K562 (cell line): ENCODE measurements around the gene LRMDA. TPM values are rescaled to one million over a fixed set of nuclear protein-coding genes. Genes with fewer than 3 reads are reported as not detected.

Source experiments
- ATAC-seq: fragments of 200-7000 bp; cut with Tn5 transposase; 3 replicates; pipeline ENCODE4 v1.9.1; 2020; ENCODE audit warnings: moderate library complexity
- BruUV-seq: library from RNA; stranded (reverse); fragments of 400-500 nt; replicated peaks from 2 replicates; lab custom pipeline; 2021; lab: Mats Ljungman, UMichigan
- CTCF ChIA-PET: fragments of 300-600 bp; formaldehyde crosslinking; extraction: SDS; loops from one replicate; lab custom pipeline; 2021; ENCODE audit warnings: low intra/inter-chr PET ratio; lab: Yijun Ruan, JAX
- POLR2A ChIA-PET: fragments of 300-600, 350-650 bp; sonication (Branson Sonifier 250); formaldehyde crosslinking; extraction: SDS; loops from one replicate; lab custom pipeline; 2021; ENCODE audit warnings: antibody characterized with exemption, inconsistent platforms; lab: Yijun Ruan, JAX
- DNase-seq, 4 experiments: peaks; one replicate each; pipeline versions ENCODE4 v3.0.0 to v3.0.0-alpha.2; 2011 to 2018; ENCODE audit warnings: low spot score in 3 of 4, mixed read lengths in 3 of 4; ENCODE audit errors: extremely low read depth in 1 of 4
- FAIRE-seq: peaks from 2 replicates; lab custom pipeline; 2011; peaks lifted over from hg19 to GRCh38; lab: Jason Lieb, UNC
- H2AFZ ChIP-seq: 2 replicates; pipeline ENCODE4 v1.6.0; 2011; ENCODE audit warnings: low read depth, low read length, control low read depth, inconsistent platforms
- H3K27ac ChIP-seq: fragments of 200-600 bp; 3 replicates; pipeline ENCODE4 v1.8.0; 2011; ENCODE audit warnings: low read depth, mild to moderate bottlenecking, control low read depth, inconsistent platforms, low read length, moderate library complexity, mixed read lengths; ENCODE audit errors: extremely low read depth
- H3K27me3 ChIP-seq, 2 experiments: fragments of 300-600 bp in 1 of 2; 2 replicates in 1 of 2; 3 replicates in 1 of 2; pipeline versions ENCODE4 v1.6.0 to v1.8.0; 2011; ENCODE audit warnings: inconsistent platforms in 2 of 2, low read length in 2 of 2, mild to moderate bottlenecking in 1 of 2, mixed read lengths in 1 of 2, moderate library complexity in 1 of 2; ENCODE audit not compliant: control insufficient read depth in 2 of 2, insufficient read depth in 2 of 2
- H3K36me3 ChIP-seq: fragments of 300-600 bp; 3 replicates; pipeline ENCODE4 v1.8.0; 2011; ENCODE audit warnings: mild to moderate bottlenecking, low read length, inconsistent platforms; ENCODE audit not compliant: control insufficient read depth, insufficient read depth
- H3K4me1 ChIP-seq, 2 experiments: fragments of 200-600 bp in 1 of 2; replicated peaks in 1 of 2; 2 replicates in 1 of 2; 3 replicates in 1 of 2; pipeline versions ENCODE4 v1.5.1 to v1.8.0; 2011; ENCODE audit warnings: inconsistent platforms in 2 of 2, low read length in 2 of 2, mild to moderate bottlenecking in 1 of 2, mixed read lengths in 1 of 2, moderate library complexity in 1 of 2; ENCODE audit not compliant: control insufficient read depth in 2 of 2, insufficient read depth in 2 of 2
- H3K4me2 ChIP-seq: 2 replicates; pipeline ENCODE4 v1.6.1; 2011; ENCODE audit warnings: low read length, control low read depth, inconsistent platforms, mixed read lengths; ENCODE audit not compliant: insufficient read depth
- H3K4me3 ChIP-seq: fragments of 200-600 bp; sonication (generic), shearing (Covaris generic); 2 replicates; pipeline ENCODE4 v1.5.1; 2016; ENCODE audit warnings: control low read depth, inconsistent platforms
- H3K79me2 ChIP-seq: fragments of 200-600 bp; 3 replicates; pipeline ENCODE4 v1.8.0; 2011; ENCODE audit warnings: low read length, inconsistent platforms; ENCODE audit not compliant: control insufficient read depth, insufficient read depth
- H3K9ac ChIP-seq, 2 experiments: 2 replicates each; pipeline versions ENCODE4 v1.6.0 to v1.6.1; 2011; ENCODE audit warnings: low read depth in 2 of 2, low read length in 2 of 2, control low read depth in 1 of 2, inconsistent platforms in 1 of 2, mild to moderate bottlenecking in 1 of 2, mixed read lengths in 1 of 2; ENCODE audit not compliant: insufficient read depth in 1 of 2
- H3K9me1 ChIP-seq: one replicate; pipeline ENCODE4 v1.6.0; 2011; ENCODE audit warnings: inconsistent platforms, mild to moderate bottlenecking, low read length, moderate library complexity; ENCODE audit not compliant: control insufficient read depth, insufficient read depth
- H3K9me3 ChIP-seq: replicated peaks from 2 replicates; pipeline ENCODE4 v1.5.1; 2011; ENCODE audit warnings: low read depth, low read length, inconsistent platforms; ENCODE audit not compliant: control insufficient read depth, insufficient read depth
- H4K20me1 ChIP-seq: replicated peaks from 2 replicates; pipeline ENCODE4 v1.6.1; 2011; ENCODE audit warnings: low read length, inconsistent platforms, mixed read lengths; ENCODE audit not compliant: control insufficient read depth, insufficient read depth
- ETV1 ChIP-seq: fragments of 450-650 bp; conservative IDR thresholded peaks from 2 replicates; pipeline ENCODE4 v1.6.1; 2016; ENCODE audit warnings: missing genetic modification characterization, control low read depth, low read depth, missing compliant biosample characterization
- FUS ChIP-seq: fragments of 200-400 bp; formaldehyde crosslinking; optimal IDR thresholded peaks from 2 replicates; pipeline ENCODE3; 2017; ENCODE audit warnings: low read depth, low read length
- POU5F1 ChIP-seq: fragments of 150-350 bp; IDR thresholded peaks from 2 replicates; pipeline ENCODE4 v1.6.1; 2014; ENCODE audit warnings: borderline replicate concordance, low read length, low read depth, mild to moderate bottlenecking; ENCODE audit not compliant: partially characterized antibody
- TAF9B ChIP-seq: fragments of 450-650 bp; IDR thresholded peaks from 2 replicates; pipeline ENCODE4 v1.6.1; 2018; ENCODE audit warnings: mild to moderate bottlenecking; ENCODE audit not compliant: partially characterized antibody
- TARDBP ChIP-seq: fragments of 450-650 bp; IDR thresholded peaks from 2 replicates; pipeline ENCODE4 v1.6.1; 2016
- ZNF3 ChIP-seq: fragments of 250-450 bp; sonication (Bioruptor Pico); IDR thresholded peaks from 2 replicates; pipeline ENCODE4 v1.5.0; 2021; ENCODE audit warnings: mild to moderate bottlenecking, moderate library complexity
- ZNF830 ChIP-seq: fragments of 250-450 bp; sonication (Bioruptor Pico); IDR thresholded peaks from 2 replicates; pipeline ENCODE4 v1.5.0; 2021; ENCODE audit warnings: mild to moderate bottlenecking
- ZSCAN29 ChIP-seq: fragments of 450-650 bp; IDR thresholded peaks from 2 replicates; pipeline ENCODE4 v1.6.1; 2017
- WGBS: fragments of 100-300 bp; shearing (Covaris generic); methylation state at CpG from one replicate; pipeline ENCODE4 v1.1.6; 2016; ENCODE audit warnings: low coverage, mixed read lengths; ENCODE audit not compliant: insufficient coverage; ENCODE audit errors: missing lambda C conversion rate; 5-methylcytosine and 5-hydroxymethylcytosine counted together
- in situ Hi-C: fragments of 300-500 bp; cut with MboI; formaldehyde crosslinking; loops from 4 replicates; pipeline ENCODE4 v1.15.0; 2018; ENCODE audit warnings: inconsistent platforms, mixed read lengths
- intact Hi-C: fragments of 100-400 bp; cut with micrococcal nuclease; formaldehyde crosslinking; loops from 2 replicates; pipeline ENCODE4 v1.14.2; 2022
- polyA plus RNA-seq, 8 experiments: library from polyadenylated mRNA; depleted of rRNA in 4 of 8; stranded (reverse) in 5 of 8; unstranded in 3 of 8; fragments of >200 nt; fragmentation: Nextera tagmentation in 2 of 8; fragmentation: Illumina TruSeq in 1 of 8; extraction: Ambion mirVana in 2 of 8; extraction: Trizol in 1 of 8; gene quantifications; 2 replicates each; pipeline versions ENCODE4 v1.2.1 to v1.2.3, GENCODE V29; 2011 to 2014; ENCODE audit warnings: inconsistent platforms in 1 of 8, missing spikeins in 1 of 8
- total RNA-seq, 7 experiments: library from RNA; depleted of rRNA in 6 of 7; stranded (reverse); fragments of >200 nt in 6 of 7; fragmentation: Illumina TruSeq in 2 of 7; extraction: Trizol in 2 of 7; gene quantifications; 2 replicates each; pipeline versions ENCODE4 v1.2.1 to v1.2.3, GENCODE V29; 2011 to 2021; ENCODE audit warnings: low replicate concordance in 1 of 7
- TF ChIP-seq, protein P1 (sequence below): fragments of 450-650 bp; IDR thresholded peaks from 2 replicates; pipeline ENCODE4 v1.7.0; 2016; ENCODE audit warnings: borderline replicate concordance
- TF ChIP-seq, protein P2 (sequence below): fragments of 250-450 bp; sonication (Bioruptor Pico); IDR thresholded peaks from 2 replicates; pipeline ENCODE4 v1.8.0; 2022; ENCODE audit warnings: inconsistent platforms
- TF ChIP-seq, protein P3 (sequence below): fragments of 450-650 bp; IDR thresholded peaks from 2 replicates; pipeline ENCODE4 v1.6.1; 2017; ENCODE audit warnings: antibody characterized with exemption
- TF ChIP-seq, protein P4 (sequence below): sonication (generic); formaldehyde crosslinking; IDR thresholded peaks from 2 replicates; pipeline ENCODE4 v1.8.0; 2022; ENCODE audit warnings: mild to moderate bottlenecking, missing genetic modification reagents
- TF ChIP-seq, protein P5 (sequence below), 2 experiments: fragments of 450-650 bp; conservative IDR thresholded peaks; 2 replicates each; pipeline ENCODE4 v1.6.1; 2017; ENCODE audit warnings: mild to moderate bottlenecking in 2 of 2, moderate library complexity in 2 of 2

Gene LRMDA
- total and polyA plus RNA-seq, 9 of the 15 experiments (the other 6 are each of a cell fraction or from before 2014, with no cell fraction given) = 0.25 TPM; not detected in 8

DNA sequence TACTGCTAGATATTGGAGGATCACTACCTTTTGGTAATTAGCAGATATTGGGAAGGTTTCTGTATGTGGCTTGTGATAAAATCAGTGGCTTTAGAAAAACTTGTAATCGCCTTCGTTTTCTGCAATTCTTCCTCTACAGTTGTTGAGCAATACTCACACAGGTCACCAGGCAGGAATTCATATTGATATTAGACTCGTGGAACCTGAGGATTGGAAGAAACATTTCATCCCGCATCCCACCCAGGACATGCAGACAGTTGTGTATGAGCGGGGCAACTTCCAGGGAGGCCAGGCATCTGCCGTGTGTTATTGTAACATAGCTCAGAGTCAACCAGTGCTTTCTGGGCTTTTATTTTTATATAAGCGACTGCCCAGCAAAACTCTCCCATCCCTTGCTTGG is 821.3 kb downstream of the LRMDA start:
- no peak overlapping the region for H3K4me2 ChIP-seq
- 0% methylated on average over 7 of the region's 7 CpGs for WGBS
- in situ Hi-C loops (no loop called here), intact Hi-C loops (no loop called here)
- no TSS peak for BruUV-seq
- no peak overlapping the region for H2AFZ ChIP-seq
- no peaks in the 10 kb centered on the region for H3K4me1 ChIP-seq
- ChIA-PET POLR2A (no interaction called here), CTCF (no interaction called here)
- H3K9ac ChIP-seq = no peak overlapping the region
- no peak for TF ChIP-seq ZSCAN29
- TF ChIP-seq ZNF3 (CRISPR knock-in tag) = no peak
- TF ChIP-seq, protein P1, sequence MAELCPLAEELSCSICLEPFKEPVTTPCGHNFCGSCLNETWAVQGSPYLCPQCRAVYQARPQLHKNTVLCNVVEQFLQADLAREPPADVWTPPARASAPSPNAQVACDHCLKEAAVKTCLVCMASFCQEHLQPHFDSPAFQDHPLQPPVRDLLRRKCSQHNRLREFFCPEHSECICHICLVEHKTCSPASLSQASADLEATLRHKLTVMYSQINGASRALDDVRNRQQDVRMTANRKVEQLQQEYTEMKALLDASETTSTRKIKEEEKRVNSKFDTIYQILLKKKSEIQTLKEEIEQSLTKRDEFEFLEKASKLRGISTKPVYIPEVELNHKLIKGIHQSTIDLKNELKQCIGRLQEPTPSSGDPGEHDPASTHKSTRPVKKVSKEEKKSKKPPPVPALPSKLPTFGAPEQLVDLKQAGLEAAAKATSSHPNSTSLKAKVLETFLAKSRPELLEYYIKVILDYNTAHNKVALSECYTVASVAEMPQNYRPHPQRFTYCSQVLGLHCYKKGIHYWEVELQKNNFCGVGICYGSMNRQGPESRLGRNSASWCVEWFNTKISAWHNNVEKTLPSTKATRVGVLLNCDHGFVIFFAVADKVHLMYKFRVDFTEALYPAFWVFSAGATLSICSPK = no peak
- no peak for TF ChIP-seq POU5F1
- TF ChIP-seq ETV1 = no peak
- TF ChIP-seq FUS = no peak
- no peak for TF ChIP-seq TARDBP
- TF ChIP-seq, protein P2, sequence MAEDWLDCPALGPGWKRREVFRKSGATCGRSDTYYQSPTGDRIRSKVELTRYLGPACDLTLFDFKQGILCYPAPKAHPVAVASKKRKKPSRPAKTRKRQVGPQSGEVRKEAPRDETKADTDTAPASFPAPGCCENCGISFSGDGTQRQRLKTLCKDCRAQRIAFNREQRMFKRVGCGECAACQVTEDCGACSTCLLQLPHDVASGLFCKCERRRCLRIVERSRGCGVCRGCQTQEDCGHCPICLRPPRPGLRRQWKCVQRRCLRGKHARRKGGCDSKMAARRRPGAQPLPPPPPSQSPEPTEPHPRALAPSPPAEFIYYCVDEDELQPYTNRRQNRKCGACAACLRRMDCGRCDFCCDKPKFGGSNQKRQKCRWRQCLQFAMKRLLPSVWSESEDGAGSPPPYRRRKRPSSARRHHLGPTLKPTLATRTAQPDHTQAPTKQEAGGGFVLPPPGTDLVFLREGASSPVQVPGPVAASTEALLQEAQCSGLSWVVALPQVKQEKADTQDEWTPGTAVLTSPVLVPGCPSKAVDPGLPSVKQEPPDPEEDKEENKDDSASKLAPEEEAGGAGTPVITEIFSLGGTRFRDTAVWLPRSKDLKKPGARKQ (CRISPR knock-in tag) = no peak
- TF ChIP-seq, protein P3, sequence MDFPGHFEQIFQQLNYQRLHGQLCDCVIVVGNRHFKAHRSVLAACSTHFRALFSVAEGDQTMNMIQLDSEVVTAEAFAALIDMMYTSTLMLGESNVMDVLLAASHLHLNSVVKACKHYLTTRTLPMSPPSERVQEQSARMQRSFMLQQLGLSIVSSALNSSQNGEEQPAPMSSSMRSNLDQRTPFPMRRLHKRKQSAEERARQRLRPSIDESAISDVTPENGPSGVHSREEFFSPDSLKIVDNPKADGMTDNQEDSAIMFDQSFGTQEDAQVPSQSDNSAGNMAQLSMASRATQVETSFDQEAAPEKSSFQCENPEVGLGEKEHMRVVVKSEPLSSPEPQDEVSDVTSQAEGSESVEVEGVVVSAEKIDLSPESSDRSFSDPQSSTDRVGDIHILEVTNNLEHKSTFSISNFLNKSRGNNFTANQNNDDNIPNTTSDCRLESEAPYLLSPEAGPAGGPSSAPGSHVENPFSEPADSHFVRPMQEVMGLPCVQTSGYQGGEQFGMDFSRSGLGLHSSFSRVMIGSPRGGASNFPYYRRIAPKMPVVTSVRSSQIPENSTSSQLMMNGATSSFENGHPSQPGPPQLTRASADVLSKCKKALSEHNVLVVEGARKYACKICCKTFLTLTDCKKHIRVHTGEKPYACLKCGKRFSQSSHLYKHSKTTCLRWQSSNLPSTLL = no peak
- TF ChIP-seq ZNF830 = no peak
- TF ChIP-seq, protein P4, sequence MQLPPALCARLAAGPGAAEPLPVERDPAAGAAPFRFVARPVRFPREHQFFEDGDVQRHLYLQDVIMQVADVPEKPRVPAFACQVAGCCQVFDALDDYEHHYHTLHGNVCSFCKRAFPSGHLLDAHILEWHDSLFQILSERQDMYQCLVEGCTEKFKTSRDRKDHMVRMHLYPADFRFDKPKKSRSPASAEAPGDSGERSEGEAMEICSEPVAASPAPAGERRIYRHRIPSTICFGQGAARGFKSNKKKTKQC (CRISPR knock-in tag) = no peak
- TF ChIP-seq, protein P5, sequence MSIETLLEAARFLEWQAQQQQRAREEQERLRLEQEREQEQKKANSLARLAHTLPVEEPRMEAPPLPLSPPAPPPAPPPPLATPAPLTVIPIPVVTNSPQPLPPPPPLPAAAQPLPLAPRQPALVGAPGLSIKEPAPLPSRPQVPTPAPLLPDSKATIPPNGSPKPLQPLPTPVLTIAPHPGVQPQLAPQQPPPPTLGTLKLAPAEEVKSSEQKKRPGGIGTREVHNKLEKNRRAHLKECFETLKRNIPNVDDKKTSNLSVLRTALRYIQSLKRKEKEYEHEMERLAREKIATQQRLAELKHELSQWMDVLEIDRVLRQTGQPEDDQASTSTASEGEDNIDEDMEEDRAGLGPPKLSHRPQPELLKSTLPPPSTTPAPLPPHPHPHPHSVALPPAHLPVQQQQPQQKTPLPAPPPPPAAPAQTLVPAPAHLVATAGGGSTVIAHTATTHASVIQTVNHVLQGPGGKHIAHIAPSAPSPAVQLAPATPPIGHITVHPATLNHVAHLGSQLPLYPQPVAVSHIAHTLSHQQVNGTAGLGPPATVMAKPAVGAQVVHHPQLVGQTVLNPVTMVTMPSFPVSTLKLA (conservative IDR thresholded peaks at IDR 0.05) = no peak
- TF ChIP-seq TAF9B = no peak
- H3K27me3 ChIP-seq = no peaks in the 10 kb centered on the region
- H3K4me3 ChIP-seq = no peak overlapping the region
- H3K79me2 ChIP-seq = no peaks in the 10 kb centered on the region
- FAIRE-seq = no peak
- H3K9me1 ChIP-seq = no peaks in the 10 kb centered on the region
- H4K20me1 ChIP-seq = no peaks in the 10 kb centered on the region
- no peak overlapping the region for H3K27ac ChIP-seq
- H3K9me3 ChIP-seq = no peaks in the 10 kb centered on the region
- H3K36me3 ChIP-seq = no peaks in the 10 kb centered on the region
- ATAC-seq = no peak
- no peak for DNase-seq
